CD4-positive, alpha-beta T cell (primary cell): ENCODE measurements around the gene EFTUD2. TPM values are rescaled to one million over a fixed set of nuclear protein-coding genes. Genes with fewer than 3 reads are reported as not detected.

Source experiments
- ATAC-seq: fragments of 200-7000 bp; cut with Tn5 transposase; one replicate; pipeline ENCODE4 v1.10.0; 2022; ENCODE audit warnings: mild to moderate bottlenecking; ENCODE audit not compliant: poor library complexity
- CTCF ChIA-PET: fragments of 350-600 bp; sonication (Branson Sonifier 250); formaldehyde crosslinking; loops from one replicate; lab custom pipeline; 2021; ENCODE audit warnings: antibody characterized with exemption, inconsistent platforms; lab: Charles Lee
- POLR2A ChIA-PET: fragments of 350-600 bp; sonication (Branson Sonifier 250); formaldehyde crosslinking; loops from one replicate; lab custom pipeline; 2021; ENCODE audit warnings: antibody characterized with exemption, inconsistent platforms; lab: Charles Lee
- DNase-seq, 14 experiments: peaks; one replicate each; pipeline ENCODE4 v3.0.0-alpha.2; 2013 to 2020; ENCODE audit warnings: mixed read lengths in 2 of 14
- H3K27ac ChIP-seq, 2 donors: one replicate each; pipeline versions ENCODE4 v1.5.1 to v1.7.0; 2013; ENCODE audit warnings: low read length in 2 of 2, low read depth in 1 of 2, mild to moderate bottlenecking in 1 of 2
- H3K27me3 ChIP-seq, 2 experiments: 1 replicate in 1 of 2; 2 replicates in 1 of 2; pipeline versions ENCODE4 v1.6.1 to v1.7.0; 2013; ENCODE audit warnings: low read length in 2 of 2, control low read depth in 1 of 2, mild to moderate bottlenecking in 1 of 2, moderate library complexity in 1 of 2; ENCODE audit not compliant: insufficient read depth in 2 of 2, control insufficient read depth in 1 of 2
- H3K36me3 ChIP-seq: one replicate; pipeline ENCODE4 v1.6.1; 2013; ENCODE audit warnings: low read length, control low read depth; ENCODE audit not compliant: insufficient read depth
- H3K4me1 ChIP-seq: one replicate; pipeline ENCODE4 v1.6.1; 2013; ENCODE audit warnings: low read length, control low read depth; ENCODE audit not compliant: insufficient read depth
- H3K4me3 ChIP-seq: one replicate; pipeline ENCODE4 v1.5.1; 2013; ENCODE audit warnings: mild to moderate bottlenecking, low read length, moderate library complexity
- H3K9me3 ChIP-seq, 2 experiments: 1 replicate in 1 of 2; 2 replicates in 1 of 2; pipeline versions ENCODE4 v1.6.1 to v1.7.0; 2013; ENCODE audit warnings: low read length in 2 of 2, mild to moderate bottlenecking in 2 of 2, control low read depth in 1 of 2, moderate library complexity in 1 of 2; ENCODE audit not compliant: control insufficient read depth in 1 of 2, insufficient read depth in 1 of 2
- H3K27ac Mint-ChIP-seq: one replicate; pipeline ENCODE4 v1.8.0; 2020; ENCODE audit warnings: mixed read lengths
- H3K27me3 Mint-ChIP-seq: one replicate; pipeline ENCODE4 v1.8.0; 2021; ENCODE audit warnings: mixed read lengths
- H3K36me3 Mint-ChIP-seq: one replicate; pipeline ENCODE4 v1.8.0; 2021; ENCODE audit warnings: low read depth, mixed read lengths
- H3K4me1 Mint-ChIP-seq: one replicate; pipeline ENCODE4 v1.8.0; 2021; ENCODE audit warnings: low read depth, mixed read lengths
- H3K4me3 Mint-ChIP-seq: one replicate; pipeline ENCODE4 v1.8.0; 2020; ENCODE audit warnings: mild to moderate bottlenecking, mixed read lengths
- H3K9me3 Mint-ChIP-seq: one replicate; pipeline ENCODE4 v1.8.0; 2020; ENCODE audit warnings: mixed read lengths
- CTCF ChIP-seq: fragments of 200-600 bp; IDR thresholded peaks from one replicate; pipeline ENCODE4 v1.8.0; 2022; ENCODE audit warnings: antibody characterized with exemption, mild to moderate bottlenecking
- intact Hi-C, 2 experiments: fragments of 100-400 bp; cut with DNase I in 1 of 2; cut with micrococcal nuclease in 1 of 2; formaldehyde crosslinking; loops; one replicate each; pipeline versions ENCODE4 v1.15.1 to v1.9.0; 2023 to 2025; cut with DNase I, micrococcal nuclease
- total RNA-seq, 174 experiments: library from RNA in 2 of 174; stranded (reverse) in 2 of 174; gene quantifications; one replicate each; pipeline ENCODE4 v1.2.3 and lab custom pipeline; 2021 to 2026

Gene EFTUD2
- total RNA-seq, 2 experiments from 2014 or later, result 105 to 112 TPM

- DNase-seq (peak in 1 of 14 experiments; percentile 6), ATAC-seq (no peak)
- Mint-ChIP-seq H3K4me3 (no peak overlapping the region), H3K4me1 (no peaks in the 10 kb centered on the region), H3K9me3 (no peaks in the 10 kb centered on the region), H3K27me3 (no peaks in the 10 kb centered on the region), H3K36me3 (no peaks in the 10 kb centered on the region), H3K27ac (no peak overlapping the region)
- CTCF ChIA-PET, result no interaction called here
- no peak for TF ChIP-seq CTCF
- POLR2A ChIA-PET, result no interaction called here
- Histone ChIP-seq H3K4me3 (no peak overlapping the region), H3K4me1 (no peaks in the 10 kb centered on the region), H3K27me3 (no peaks in the 10 kb centered on the region), H3K27ac (no peak overlapping the region), H3K36me3 (no peaks in the 10 kb centered on the region), H3K9me3 (no peaks in the 10 kb centered on the region)
- intact Hi-C loops, result no loop called here
Measured at GRCh38 chr17:44933824-44934744, 34.8 kb upstream of the EFTUD2 start.

- H3K9me3 ChIP-seq, result no peaks in the 10 kb centered on the region
- H3K36me3 Mint-ChIP-seq, result no peaks in the 10 kb centered on the region
- POLR2A ChIA-PET, result no interaction called here
- no peak overlapping the region for H3K4me3 Mint-ChIP-seq
- no peaks in the 10 kb centered on the region for H3K4me1 ChIP-seq
- H3K9me3 Mint-ChIP-seq, result no peaks in the 10 kb centered on the region
- ATAC-seq (no peak), DNase-seq (no peak)
- no peaks in the 10 kb centered on the region for H3K4me1 Mint-ChIP-seq
- CTCF ChIA-PET, result no interaction called here
- intact Hi-C loops, result no loop called here
- TF ChIP-seq CTCF, result no peak
- H3K27ac ChIP-seq, result no peak overlapping the region
- no peak overlapping the region for H3K4me3 ChIP-seq
- no peaks in the 10 kb centered on the region for H3K27me3 Mint-ChIP-seq
- no peaks in the 10 kb centered on the region for H3K36me3 ChIP-seq
- H3K27me3 ChIP-seq, result no peaks in the 10 kb centered on the region
- H3K27ac Mint-ChIP-seq, result no peak overlapping the region
Measured at GRCh38 chr17:44932787-44933097, 33.5 kb upstream of the EFTUD2 start.

- no peak overlapping the region for H3K4me3 Mint-ChIP-seq
- no peaks in the 10 kb centered on the region for H3K27me3 ChIP-seq
- H3K4me1 Mint-ChIP-seq, result no peaks in the 10 kb centered on the region
- H3K36me3 Mint-ChIP-seq, result no peaks in the 10 kb centered on the region
- no peaks in the 10 kb centered on the region for H3K9me3 Mint-ChIP-seq
- no peak for TF ChIP-seq CTCF
- no peak overlapping the region for H3K27ac ChIP-seq
- H3K4me1 ChIP-seq, result no peaks in the 10 kb centered on the region
- no peak overlapping the region for H3K4me3 ChIP-seq
- intact Hi-C loops, result no loop called here
- no peak for DNase-seq
- H3K27me3 Mint-ChIP-seq, result no peaks in the 10 kb centered on the region
- H3K36me3 ChIP-seq, result no peaks in the 10 kb centered on the region
- ChIA-PET CTCF (no interaction called here), POLR2A (no interaction called here)
- ATAC-seq, result no peak
- H3K27ac Mint-ChIP-seq, result no peak overlapping the region
- no peaks in the 10 kb centered on the region for H3K9me3 ChIP-seq
Measured at GRCh38 chr17:44932096-44932786, 33.0 kb upstream of the EFTUD2 start.
